GM10248 (cell line): ENCODE results near the gene LYPD6.

ENCODE experiments used
- CTCF ChIA-PET: fragments of 300-600 bp; sonication (Branson Sonifier 250); formaldehyde crosslinking; extraction: SDS; loops from one replicate; lab custom pipeline; 2021; ENCODE audit warnings: antibody characterized with exemption; lab: Yijun Ruan, JAX
- POLR2A ChIA-PET: fragments of 350-650 bp; sonication (Branson Sonifier 250); formaldehyde crosslinking; extraction: SDS; loops from one replicate; lab custom pipeline; 2020; ENCODE audit warnings: antibody characterized with exemption; lab: Yijun Ruan, JAX
- DNase-seq: peaks from one replicate; pipeline ENCODE4 v3.0.0; 2012; ENCODE audit errors: extremely low spot score
- CTCF ChIP-seq: IDR thresholded peaks from 2 replicates; pipeline ENCODE4 v1.5.1; 2012; ENCODE audit warnings: mild to moderate bottlenecking, low read depth; ENCODE audit errors: extremely low read depth, missing control alignments, control extremely low read depth

The LYPD6 gene

GRCh38 chr2:149330127-149331022 lies at the start of gene LYPD6:
Gene LYPD6, plus strand, starts transcription at chr2:149330587. Its CDS starts 107,122 bp downstream, at chr2:149437709.
- POLR2A ChIA-PET = no interaction called here
- CTCF ChIA-PET = interaction anchor here (1.0 to 1.5 kb wide), 2 partner anchors 19 to 31 kb away, joined by 3 to 4 read pairs; no protein-coding TSS in a partner anchor
- TF ChIP-seq CTCF = no peak
- peak; percentile 45 for DNase-seq

GRCh38 chr2:149281441-149281840 lies 48.9 kb upstream of the LYPD6 start:
- ChIA-PET POLR2A (no interaction called here), CTCF (no interaction called here)
- TF ChIP-seq CTCF = no peak
- DNase-seq = no peak

GRCh38 chr2:149290662-149291061 lies 39.7 kb upstream of the LYPD6 start:
- ChIA-PET CTCF (no interaction called here), POLR2A (no interaction called here)
- DNase-seq = no peak
- TF ChIP-seq CTCF = no peak

GRCh38 chr2:149291881-149292280 lies 38.5 kb upstream of the LYPD6 start:
- CTCF ChIA-PET = interaction anchor here (1.3 kb wide), 1 partner anchor 12 kb away, joined by 3 read pairs; no protein-coding TSS in a partner anchor
- POLR2A ChIA-PET = no interaction called here
- no peak for TF ChIP-seq CTCF
- no peak for DNase-seq

- no peak for DNase-seq
- TF ChIP-seq CTCF = no peak
- ChIA-PET CTCF (interaction anchor here (1.3 kb wide), 1 partner anchor 23 kb away, joined by 3 read pairs; no protein-coding TSS in a partner anchor), POLR2A (no interaction called here)
Measured at GRCh38 chr2:149296031-149296430, 34.4 kb upstream of the LYPD6 start.

- ChIA-PET POLR2A (no interaction called here), CTCF (no interaction called here)
- no peak for TF ChIP-seq CTCF
- no peak for DNase-seq
Measured at GRCh38 chr2:149307014-149307413, 23.4 kb upstream of the LYPD6 start.
